BLaER1 (cell line): ENCODE data around the gene CENPK.

Source experiments
- H3K27ac ChIP-seq: shearing (Covaris generic); formaldehyde crosslinking; 2 replicates; pipeline ENCODE4 v1.8.1; 2022
- H3K27me3 ChIP-seq: shearing (Covaris generic); formaldehyde crosslinking; 2 replicates; pipeline ENCODE4 v1.8.1; 2022
- H3K36me3 ChIP-seq: shearing (Covaris generic); formaldehyde crosslinking; 2 replicates; pipeline ENCODE4 v1.8.1; 2022
- H3K4me1 ChIP-seq: shearing (Covaris generic); formaldehyde crosslinking; 2 replicates; pipeline ENCODE4 v1.8.1; 2022
- H3K4me2 ChIP-seq: shearing (Covaris generic); formaldehyde crosslinking; 2 replicates; pipeline ENCODE4 v1.8.1; 2022
- H3K4me3 ChIP-seq: shearing (Covaris generic); formaldehyde crosslinking; 2 replicates; pipeline ENCODE4 v1.8.1; 2022
- H3K9ac ChIP-seq: shearing (Covaris generic); formaldehyde crosslinking; 2 replicates; pipeline ENCODE4 v1.8.1; 2022
- H3K9me3 ChIP-seq: shearing (Covaris generic); formaldehyde crosslinking; 2 replicates; pipeline ENCODE4 v1.8.1; 2022
- H4K20me1 ChIP-seq: shearing (Covaris generic); formaldehyde crosslinking; 2 replicates; pipeline ENCODE4 v1.8.1; 2022
- Cebpa-rat ChIP-seq: shearing (Covaris generic); IDR thresholded peaks from 2 replicates; pipeline ENCODE4 v1.8.1; 2022

CENPK gene

DNA sequence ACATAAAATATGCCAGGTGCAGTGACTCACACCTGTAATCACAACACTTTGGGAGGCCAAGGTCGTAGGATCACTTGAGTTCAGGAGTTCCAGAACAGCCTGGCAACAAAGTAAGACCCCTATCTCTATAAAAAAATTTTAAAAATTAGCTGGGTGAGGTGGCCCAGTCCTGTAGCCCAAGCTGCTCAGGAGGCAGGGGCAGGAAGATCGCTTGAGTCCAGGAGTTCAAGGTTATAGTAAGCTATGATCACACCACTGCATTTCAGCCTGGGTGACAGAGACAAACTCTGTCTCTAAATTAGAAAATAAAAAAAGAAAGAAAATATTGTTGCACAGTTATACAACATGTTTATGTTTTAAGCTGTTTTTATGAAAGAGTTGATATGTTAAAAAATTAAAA is 6.8 kb downstream of the CENPK start:
- no peaks in the 10 kb centered on the region for H4K20me1 ChIP-seq
- TF ChIP-seq Cebpa-rat: no peak
- H3K36me3 ChIP-seq: peaks cover 70% of the 10 kb centered on the region
- no peaks in the 10 kb centered on the region for H3K9me3 ChIP-seq
- H3K27me3 ChIP-seq: no peaks in the 10 kb centered on the region
- no peak overlapping the region for H3K4me2 ChIP-seq
- no peak overlapping the region for H3K4me3 ChIP-seq
- no peak overlapping the region for H3K9ac ChIP-seq
- no peak overlapping the region for H3K27ac ChIP-seq
- peaks cover 3% of the 10 kb centered on the region for H3K4me1 ChIP-seq

DNA sequence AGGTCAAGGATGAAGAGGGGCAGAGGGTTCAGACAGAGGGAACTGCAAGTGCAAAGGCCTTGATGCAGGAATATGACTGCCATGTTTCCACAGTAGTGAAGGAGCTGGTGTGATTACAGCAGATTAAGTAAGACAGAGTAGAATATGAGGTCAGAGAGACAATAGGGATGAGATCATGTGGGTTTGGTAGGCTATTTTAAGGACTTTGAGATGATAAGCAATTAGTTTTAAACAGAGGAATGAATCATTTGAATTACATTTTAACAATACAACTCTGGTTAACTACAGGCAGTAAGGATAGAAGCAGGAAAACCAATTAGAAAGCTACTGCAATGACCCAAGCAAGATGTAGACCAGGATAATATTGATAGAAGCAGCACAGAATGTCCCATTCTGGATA is 7.7 kb downstream of the CENPK start:
- H3K27me3 ChIP-seq: no peaks in the 10 kb centered on the region
- no peak overlapping the region for H3K9ac ChIP-seq
- no peak overlapping the region for H3K4me2 ChIP-seq
- no peak overlapping the region for H3K27ac ChIP-seq
- TF ChIP-seq Cebpa-rat: no peak
- no peaks in the 10 kb centered on the region for H4K20me1 ChIP-seq
- no peaks in the 10 kb centered on the region for H3K9me3 ChIP-seq
- no peaks in the 10 kb centered on the region for H3K4me1 ChIP-seq
- no peak overlapping the region for H3K4me3 ChIP-seq
- peaks cover 77% of the 10 kb centered on the region for H3K36me3 ChIP-seq

DNA sequence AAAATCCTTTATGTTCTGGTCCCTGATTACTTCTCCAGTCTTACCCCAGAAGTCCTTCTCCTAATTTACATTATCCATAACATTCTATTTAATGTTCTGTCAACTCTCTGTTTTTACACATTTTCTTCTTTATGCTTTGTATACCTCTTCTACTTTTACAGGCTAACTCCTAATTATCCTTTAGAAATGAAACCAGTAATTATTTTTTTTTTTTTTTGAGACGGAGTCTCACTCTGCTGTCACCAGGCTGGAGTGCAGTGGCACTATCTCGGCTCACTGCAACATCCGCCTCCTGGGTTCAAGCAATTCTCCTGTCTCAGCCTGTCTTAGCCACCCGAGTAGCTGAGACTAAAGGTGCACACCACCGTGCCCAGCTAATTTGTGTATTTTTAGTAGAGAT is 9.0 kb downstream of the CENPK start:
- Histone ChIP-seq H4K20me1 (no peaks in the 10 kb centered on the region), H3K4me3 (no peak overlapping the region), H3K27me3 (no peaks in the 10 kb centered on the region), H3K4me1 (no peaks in the 10 kb centered on the region), H3K4me2 (no peak overlapping the region), H3K36me3 (peaks cover 88% of the 10 kb centered on the region), H3K27ac (no peak overlapping the region), H3K9ac (no peak overlapping the region), H3K9me3 (no peaks in the 10 kb centered on the region)
- TF ChIP-seq Cebpa-rat: no peak

DNA sequence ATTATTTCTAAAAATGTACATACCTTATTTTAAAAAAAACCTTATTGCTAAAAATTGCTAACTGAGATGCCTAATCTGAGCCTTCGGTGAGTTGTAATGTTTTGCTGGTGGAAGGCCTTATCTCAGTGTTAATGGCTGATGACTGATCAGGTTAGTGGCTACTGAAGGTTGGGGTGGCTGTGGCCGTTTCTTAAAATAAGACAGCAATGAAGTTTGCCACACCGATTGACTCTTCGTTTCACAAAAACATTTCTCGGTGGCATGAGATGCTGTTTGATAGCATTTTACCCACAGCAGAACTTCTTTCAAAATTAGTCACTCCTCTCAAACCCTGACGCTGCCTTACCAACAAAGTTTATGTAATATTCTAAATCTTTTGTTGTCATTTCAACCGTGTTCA is 14.7 kb downstream of the CENPK start:
- H3K9ac ChIP-seq: no peak overlapping the region
- no peaks in the 10 kb centered on the region for H3K27me3 ChIP-seq
- H3K27ac ChIP-seq: no peak overlapping the region
- H3K4me1 ChIP-seq: no peaks in the 10 kb centered on the region
- no peak overlapping the region for H3K4me3 ChIP-seq
- no peak overlapping the region for H3K4me2 ChIP-seq
- peaks cover 89% of the 10 kb centered on the region for H3K36me3 ChIP-seq
- no peaks in the 10 kb centered on the region for H3K9me3 ChIP-seq
- no peak for TF ChIP-seq Cebpa-rat
- H4K20me1 ChIP-seq: no peaks in the 10 kb centered on the region

DNA sequence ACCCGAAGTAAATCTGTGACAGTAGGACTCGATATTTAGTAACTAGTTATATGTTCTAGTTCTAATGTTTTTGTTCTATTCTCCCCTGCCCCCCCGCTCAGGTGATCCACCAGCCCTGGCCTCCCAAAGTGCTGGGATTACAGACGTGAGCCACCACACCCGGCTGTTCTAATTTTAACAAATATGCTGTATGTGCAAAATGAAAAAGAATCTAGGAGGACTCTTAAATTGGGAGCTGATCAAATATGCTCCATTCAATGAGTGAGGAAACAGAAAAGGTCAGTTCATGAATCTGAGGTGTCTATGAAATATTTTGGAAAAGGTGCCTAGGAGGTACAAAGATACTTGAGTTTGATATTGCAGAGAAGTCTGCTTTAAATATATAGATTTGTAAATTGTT is 16.8 kb downstream of the CENPK start:
- Histone ChIP-seq H3K4me1 (no peaks in the 10 kb centered on the region), H3K36me3 (peaks cover 95% of the 10 kb centered on the region), H3K27ac (no peak overlapping the region), H3K4me2 (no peak overlapping the region), H3K9me3 (no peaks in the 10 kb centered on the region), H3K9ac (no peak overlapping the region), H3K27me3 (no peaks in the 10 kb centered on the region), H3K4me3 (no peak overlapping the region), H4K20me1 (no peaks in the 10 kb centered on the region)
- TF ChIP-seq Cebpa-rat: no peak

DNA sequence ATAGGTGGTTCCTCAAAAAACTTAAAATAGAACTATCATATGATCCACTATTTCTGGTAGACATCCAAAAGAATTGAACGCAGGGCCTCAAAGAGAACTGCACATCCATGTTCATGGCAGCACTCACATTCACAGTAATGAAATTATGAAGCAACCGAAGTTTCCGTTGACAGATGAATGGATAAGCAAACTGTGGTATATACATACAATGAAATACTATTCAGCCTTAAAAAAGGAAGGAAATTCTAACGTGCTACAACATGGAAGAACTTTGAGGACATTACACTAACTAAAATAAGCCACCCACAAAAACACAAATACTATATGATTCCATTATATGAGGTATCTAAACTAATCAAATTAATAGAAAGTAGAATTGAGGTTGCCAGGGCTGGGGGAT is 18.5 kb downstream of the CENPK start:
- Histone ChIP-seq H3K9ac (no peak overlapping the region), H3K4me2 (no peak overlapping the region), H3K4me1 (no peaks in the 10 kb centered on the region), H3K36me3 (peaks cover 96% of the 10 kb centered on the region), H4K20me1 (no peaks in the 10 kb centered on the region), H3K9me3 (no peaks in the 10 kb centered on the region), H3K4me3 (no peak overlapping the region), H3K27ac (no peak overlapping the region), H3K27me3 (no peaks in the 10 kb centered on the region)
- no peak for TF ChIP-seq Cebpa-rat

DNA sequence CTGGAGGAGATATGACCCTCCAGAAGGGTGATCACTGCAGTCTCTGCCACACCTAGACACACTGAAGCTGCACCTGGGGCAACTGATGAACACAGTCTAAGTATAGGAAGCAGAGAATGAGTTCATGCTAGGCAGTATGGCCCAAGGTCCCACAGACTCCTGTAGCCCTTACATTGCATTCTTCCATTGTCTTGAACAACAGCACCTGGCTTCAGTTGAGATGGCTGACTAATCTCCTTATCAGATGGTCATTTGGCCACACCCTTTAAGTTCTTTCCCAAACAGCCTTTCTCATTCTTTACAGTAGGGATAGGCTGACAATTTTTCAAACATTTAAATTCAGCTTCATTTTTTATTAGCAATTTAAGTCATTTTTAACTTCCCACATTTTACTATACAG is 23.1 kb downstream of the CENPK start:
- Histone ChIP-seq H3K4me2 (no peak overlapping the region), H3K4me3 (no peak overlapping the region), H3K27me3 (no peaks in the 10 kb centered on the region), H3K9me3 (no peaks in the 10 kb centered on the region), H3K36me3 (peaks cover 84% of the 10 kb centered on the region), H4K20me1 (no peaks in the 10 kb centered on the region), H3K27ac (no peak overlapping the region), H3K4me1 (no peaks in the 10 kb centered on the region), H3K9ac (no peak overlapping the region)
- TF ChIP-seq Cebpa-rat: no peak

DNA sequence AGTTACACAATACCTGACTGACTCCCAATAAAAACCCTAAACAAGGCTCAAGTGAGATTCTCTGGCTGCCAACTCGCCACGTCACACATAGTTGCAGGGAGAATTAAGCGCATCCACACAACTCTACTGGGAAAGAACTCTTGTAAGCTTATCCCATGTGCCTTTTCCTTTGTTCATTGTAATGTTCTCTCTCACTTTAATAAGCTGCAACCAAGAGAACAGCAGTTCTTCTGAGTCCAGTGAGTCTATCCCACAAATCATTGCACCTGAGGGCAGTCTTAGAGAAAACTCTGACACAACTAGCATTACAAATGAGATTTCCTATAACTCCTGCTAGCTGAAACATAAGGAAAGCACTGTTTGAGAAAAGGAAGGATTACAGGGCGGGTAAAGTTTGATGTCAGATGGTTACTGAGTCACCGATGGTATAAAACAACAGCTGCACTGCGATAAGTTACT is 27.4 kb downstream of the CENPK start:
- Histone ChIP-seq H4K20me1 (no peaks in the 10 kb centered on the region), H3K9ac (no peak overlapping the region), H3K4me2 (no peak overlapping the region), H3K9me3 (no peaks in the 10 kb centered on the region), H3K36me3 (peaks cover 67% of the 10 kb centered on the region), H3K27ac (no peak overlapping the region), H3K27me3 (no peaks in the 10 kb centered on the region), H3K4me1 (no peaks in the 10 kb centered on the region), H3K4me3 (no peak overlapping the region)
- TF ChIP-seq Cebpa-rat: no peak

DNA sequence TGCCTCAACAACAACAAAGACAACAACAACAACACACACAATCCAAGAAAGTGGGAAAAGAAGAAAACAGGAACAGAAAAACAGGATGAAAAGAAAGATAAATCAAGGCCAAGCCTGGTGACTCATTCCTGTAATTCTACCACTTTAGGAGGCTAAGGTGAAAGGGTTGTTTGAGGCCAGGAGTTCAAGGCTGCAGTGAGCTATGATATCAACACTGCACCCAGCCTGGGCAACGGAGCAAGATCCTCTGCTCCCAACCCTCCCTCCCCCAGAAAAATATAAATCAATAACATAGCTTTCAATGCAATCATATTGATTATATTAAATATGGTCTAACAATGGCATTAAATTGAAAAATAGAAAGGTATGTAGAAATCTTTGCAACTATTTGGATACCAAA is 32.1 kb downstream of the CENPK start:
- H3K4me1 ChIP-seq: no peaks in the 10 kb centered on the region
- TF ChIP-seq Cebpa-rat: no peak
- no peak overlapping the region for H3K27ac ChIP-seq
- H4K20me1 ChIP-seq: no peaks in the 10 kb centered on the region
- H3K4me3 ChIP-seq: no peak overlapping the region
- H3K36me3 ChIP-seq: peaks cover 58% of the 10 kb centered on the region
- no peak overlapping the region for H3K9ac ChIP-seq
- H3K27me3 ChIP-seq: no peaks in the 10 kb centered on the region
- H3K4me2 ChIP-seq: no peak overlapping the region
- no peaks in the 10 kb centered on the region for H3K9me3 ChIP-seq

DNA sequence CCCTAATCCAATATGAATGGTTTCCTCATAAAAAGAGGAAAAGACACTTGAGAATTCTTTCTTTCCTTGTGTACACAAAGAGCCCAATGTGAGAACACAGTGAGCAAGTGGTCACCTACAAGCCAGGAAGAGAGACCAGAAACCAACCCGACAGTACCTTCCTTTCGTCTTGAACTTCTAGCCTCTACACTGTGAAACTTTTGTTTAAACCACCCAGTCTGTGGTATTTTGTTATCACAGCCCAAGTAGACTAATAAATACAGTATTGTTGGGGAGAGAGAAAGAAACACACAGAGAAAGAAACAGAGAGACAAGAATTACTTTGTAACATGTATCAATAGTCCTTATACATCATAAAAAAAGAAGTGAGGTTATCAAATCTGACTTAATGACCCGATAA is 37.2 kb downstream of the CENPK start:
- H4K20me1 ChIP-seq: no peaks in the 10 kb centered on the region
- H3K4me2 ChIP-seq: no peak overlapping the region
- H3K4me1 ChIP-seq: no peaks in the 10 kb centered on the region
- H3K36me3 ChIP-seq: peaks cover 62% of the 10 kb centered on the region
- no peak overlapping the region for H3K9ac ChIP-seq
- H3K27ac ChIP-seq: no peak overlapping the region
- no peaks in the 10 kb centered on the region for H3K9me3 ChIP-seq
- TF ChIP-seq Cebpa-rat: no peak
- no peak overlapping the region for H3K4me3 ChIP-seq
- no peaks in the 10 kb centered on the region for H3K27me3 ChIP-seq

DNA sequence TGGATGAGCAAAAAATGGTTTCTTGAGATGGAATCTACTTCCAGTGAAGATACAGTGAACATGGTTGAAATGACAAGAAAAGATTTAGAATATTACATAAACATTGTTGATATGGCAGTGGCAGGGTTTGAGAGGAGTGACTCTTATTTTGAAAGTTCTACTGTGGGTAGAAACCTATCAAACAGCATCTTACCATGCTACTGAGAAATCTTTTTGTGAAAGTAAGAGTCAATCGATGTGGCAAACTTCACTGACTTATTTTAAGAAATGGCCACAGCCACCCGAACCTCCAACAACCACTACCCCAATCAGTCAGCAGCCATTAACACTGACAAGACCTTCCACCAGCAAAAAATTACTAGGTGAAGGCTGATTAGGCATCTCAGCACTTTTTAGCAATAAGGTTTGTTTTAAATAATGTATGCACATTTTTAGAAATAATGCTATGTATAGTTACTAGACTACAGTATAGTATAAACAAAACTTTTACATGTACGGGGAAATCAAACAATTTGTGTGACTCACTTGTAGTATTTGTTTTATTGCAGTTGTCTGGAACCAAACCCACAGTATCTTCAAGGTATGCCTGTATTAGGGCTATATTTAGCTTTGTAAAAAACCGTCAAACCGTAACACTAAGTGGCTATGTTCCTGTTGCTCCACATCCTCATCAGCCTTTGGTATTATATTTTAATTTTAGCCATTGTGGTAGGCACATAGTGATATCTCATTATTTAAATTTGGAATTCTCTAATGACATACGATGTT is 50.6 kb downstream of the CENPK start:
- Histone ChIP-seq H3K9ac (no peak overlapping the region), H3K9me3 (no peaks in the 10 kb centered on the region), H3K4me2 (no peak overlapping the region), H3K27me3 (no peaks in the 10 kb centered on the region), H3K4me3 (no peak overlapping the region), H3K27ac (no peak overlapping the region), H3K4me1 (no peaks in the 10 kb centered on the region), H4K20me1 (no peaks in the 10 kb centered on the region), H3K36me3 (peaks cover 14% of the 10 kb centered on the region)
- no peak for TF ChIP-seq Cebpa-rat
